IPS-18c (cell line): Measurements from ENCODE around the gene CAMTA1.
"Not testable (repeated sequence)": the region's sequence is repeated elsewhere in the genome, so short reads cannot be mapped to it uniquely, and the experiment has no call there.

ENCODE experiments used
- H3K4me3 ChIP-seq: 2 replicates; pipeline ENCODE4 v1.7.0; 2013; ENCODE audit warnings: low read depth, mild to moderate bottlenecking, low read length, moderate library complexity; ENCODE audit not compliant: insufficient read depth
- H3K9me3 ChIP-seq: one replicate; pipeline ENCODE4 v1.6.1; 2013; ENCODE audit warnings: mild to moderate bottlenecking, low read length, moderate library complexity; ENCODE audit not compliant: control insufficient read depth, insufficient read depth

The CAMTA1 gene

GRCh38 chr1:6905331-6905730 is 120.1 kb downstream of the CAMTA1 start:
- Histone ChIP-seq H3K9me3 (no peaks in the 10 kb centered on the region), H3K4me3 (no peak overlapping the region)

GRCh38 chr1:6905790-6906189 is 120.5 kb downstream of the CAMTA1 start:
- Histone ChIP-seq H3K4me3 (no peak overlapping the region), H3K9me3 (no peaks in the 10 kb centered on the region)

DNA sequence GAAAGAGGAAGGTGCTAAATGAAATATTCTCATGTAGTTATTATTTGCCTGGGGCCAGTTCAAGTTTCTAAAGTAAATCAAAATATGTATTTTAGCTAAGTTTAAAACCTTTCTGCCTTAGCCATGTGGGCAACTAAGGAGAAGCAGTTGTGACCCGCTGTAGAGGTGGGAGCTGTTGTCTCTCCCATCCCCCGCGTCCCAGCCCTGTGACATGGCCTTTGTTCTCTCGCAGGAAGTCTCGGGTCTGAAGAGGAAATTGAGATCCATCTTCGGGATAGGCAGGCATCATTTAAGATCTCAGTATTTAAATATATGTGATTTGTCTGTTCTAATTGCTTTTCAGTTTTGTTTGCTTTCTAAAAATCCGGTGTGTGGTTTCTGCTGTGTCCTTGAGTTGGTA is 121.5 kb downstream of the CAMTA1 start:
- Histone ChIP-seq H3K4me3 (no peak overlapping the region), H3K9me3 (no peaks in the 10 kb centered on the region)

DNA sequence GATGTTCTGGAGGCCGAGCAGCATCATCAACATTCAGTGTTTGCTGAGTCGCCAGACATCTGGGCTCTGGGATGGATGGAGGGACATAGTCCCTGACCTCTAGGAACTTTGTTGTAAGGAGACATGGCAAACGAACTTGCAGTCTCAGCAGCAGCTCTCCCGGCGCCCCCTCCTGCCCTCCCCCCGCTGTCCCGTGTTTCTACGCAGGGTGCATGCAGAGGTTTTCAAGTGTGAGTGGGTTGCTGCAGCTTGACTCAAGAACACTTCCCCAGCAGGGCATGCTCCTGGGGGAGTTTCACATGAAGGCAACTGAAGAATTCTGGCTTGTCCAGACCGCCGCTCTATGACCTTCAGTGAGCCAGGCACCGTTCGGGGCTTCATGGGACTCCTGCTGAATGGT is 121.9 kb downstream of the CAMTA1 start:
- no peaks in the 10 kb centered on the region for H3K9me3 ChIP-seq
- no peak overlapping the region for H3K4me3 ChIP-seq

DNA sequence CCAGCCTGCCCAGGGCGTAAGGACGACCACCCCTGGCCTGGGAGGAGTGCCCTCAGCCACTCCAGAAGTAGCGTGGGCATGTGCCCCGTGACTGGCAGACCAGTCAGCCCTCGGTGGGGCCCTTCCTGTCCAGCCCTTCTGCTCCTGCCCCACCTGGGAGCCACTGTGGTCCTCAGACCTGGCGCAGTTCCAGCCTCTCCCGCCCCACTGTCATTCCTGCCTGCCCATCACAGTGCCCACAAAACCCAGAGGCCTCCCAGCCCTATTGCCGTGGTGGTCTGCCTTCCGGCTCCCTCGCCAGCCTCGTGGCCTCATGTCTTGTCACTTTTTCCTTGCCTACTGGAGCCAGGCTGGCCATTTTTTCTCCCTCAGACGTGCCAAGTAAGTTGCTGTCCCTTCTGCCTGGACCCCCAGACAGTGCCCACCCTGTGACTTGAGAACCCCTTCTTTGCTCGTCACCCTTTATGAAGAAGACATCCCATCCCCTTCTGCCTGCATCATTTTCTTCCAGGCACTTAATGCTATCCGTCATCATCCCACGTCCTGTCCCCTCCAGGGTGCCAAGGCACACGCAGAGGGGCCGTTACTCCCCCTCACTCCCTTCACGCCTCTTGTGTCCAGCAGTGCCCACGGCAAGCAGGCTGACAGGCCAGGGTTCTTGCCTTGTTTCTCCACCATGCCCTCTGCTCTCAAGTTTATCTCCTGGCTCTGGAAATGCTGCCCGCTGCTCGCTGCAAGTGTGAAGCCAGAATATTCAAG is 122.6 kb downstream of the CAMTA1 start:
- Histone ChIP-seq H3K4me3 (no peak overlapping the region), H3K9me3 (no peaks in the 10 kb centered on the region)

DNA sequence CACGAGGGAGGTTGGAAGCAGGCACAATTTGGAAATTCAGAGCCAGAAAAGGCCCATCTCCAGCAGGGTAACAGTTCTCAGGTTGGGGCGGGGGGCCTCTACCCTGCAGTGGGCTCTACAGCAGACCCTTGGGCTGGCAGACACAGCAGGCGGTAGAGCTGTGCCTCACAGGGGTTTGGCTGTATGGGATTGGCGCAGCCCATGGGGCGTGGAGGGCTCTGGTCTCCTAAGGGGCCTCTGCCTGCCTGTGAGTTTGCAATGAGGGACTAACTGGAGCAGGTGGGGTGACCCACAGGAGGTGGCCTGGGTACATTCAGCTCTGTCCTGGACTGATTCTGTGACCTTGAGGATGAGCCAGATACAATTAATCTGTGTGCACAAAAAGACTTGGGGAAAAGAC is 124.1 kb downstream of the CAMTA1 start:
- H3K9me3 ChIP-seq: no peaks in the 10 kb centered on the region
- H3K4me3 ChIP-seq: no peak overlapping the region

GRCh38 chr1:6909857-6910256 is 124.6 kb downstream of the CAMTA1 start:
- Histone ChIP-seq H3K4me3 (no peak overlapping the region), H3K9me3 (no peaks in the 10 kb centered on the region)

DNA sequence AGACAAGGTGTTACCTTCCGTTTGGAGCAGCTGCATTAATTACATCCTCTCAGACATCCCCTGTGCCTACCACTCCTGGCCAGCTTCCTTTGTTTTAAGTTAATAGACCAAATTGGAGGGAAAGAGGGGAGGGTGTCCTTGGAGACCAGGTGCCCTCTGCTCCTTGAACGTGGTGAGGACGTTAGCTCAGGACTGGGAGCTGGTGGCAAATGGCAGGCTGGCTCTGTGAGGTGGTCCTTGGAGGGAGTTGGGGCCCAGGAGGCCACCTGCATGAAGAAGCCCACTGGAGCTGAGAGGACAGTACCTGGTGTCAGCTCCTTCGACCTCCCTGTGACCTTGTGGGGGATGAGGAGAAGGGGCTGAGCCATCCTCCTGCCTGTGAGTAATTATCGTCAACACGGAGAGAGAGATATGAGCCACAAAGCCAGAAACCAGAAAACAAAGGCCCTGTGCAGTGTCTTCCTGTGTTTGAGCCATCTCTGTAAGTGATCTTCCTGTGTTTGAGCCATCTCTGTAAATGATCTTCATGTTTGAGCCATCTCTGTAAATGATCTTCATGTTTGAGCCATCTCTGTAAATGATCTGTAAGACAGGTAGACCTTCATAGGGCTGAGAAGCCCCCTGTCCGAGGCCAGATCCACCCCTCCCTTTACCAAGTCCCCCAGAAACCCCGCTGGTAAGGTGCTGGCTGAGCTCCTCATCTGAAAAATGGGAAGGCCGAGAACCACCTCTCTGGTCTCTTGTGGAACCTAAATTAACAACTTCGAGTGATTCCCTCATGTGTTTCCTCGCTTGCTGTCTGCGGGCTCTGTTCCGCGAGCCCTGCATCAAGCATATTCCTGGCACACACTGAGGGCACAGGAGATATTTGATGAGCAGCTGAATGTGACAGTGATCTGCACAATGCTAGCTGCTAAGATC is 126.0 kb downstream of the CAMTA1 start:
- Histone ChIP-seq H3K4me3 (no peak overlapping the region), H3K9me3 (no peaks in the 10 kb centered on the region)

- H3K9me3 ChIP-seq: no peaks in the 10 kb centered on the region
- H3K4me3 ChIP-seq: no peak overlapping the region
Measured at GRCh38 chr1:6911974-6912373, 126.7 kb downstream of the CAMTA1 start.

DNA sequence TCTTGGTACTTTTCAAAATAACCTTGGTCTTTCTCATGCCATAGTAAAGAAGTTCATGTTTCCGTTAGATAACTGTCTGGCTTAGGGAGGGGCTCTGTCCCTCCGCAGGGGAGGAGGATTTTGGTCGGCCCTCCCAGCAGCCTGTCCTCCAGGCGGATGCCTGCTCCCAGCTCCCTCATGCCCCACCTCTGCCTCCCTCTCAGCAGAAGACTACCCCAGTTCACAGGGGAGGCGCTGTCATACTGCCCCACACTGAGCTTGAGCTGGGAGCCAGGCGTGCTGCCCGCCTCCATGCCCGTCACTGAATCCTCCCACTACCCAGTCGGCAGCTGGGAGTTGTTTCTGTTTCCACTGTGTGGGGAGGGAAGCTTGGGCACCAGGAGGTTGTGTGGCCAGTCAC is 127.3 kb downstream of the CAMTA1 start:
- H3K4me3 ChIP-seq: no peak overlapping the region
- no peaks in the 10 kb centered on the region for H3K9me3 ChIP-seq

DNA sequence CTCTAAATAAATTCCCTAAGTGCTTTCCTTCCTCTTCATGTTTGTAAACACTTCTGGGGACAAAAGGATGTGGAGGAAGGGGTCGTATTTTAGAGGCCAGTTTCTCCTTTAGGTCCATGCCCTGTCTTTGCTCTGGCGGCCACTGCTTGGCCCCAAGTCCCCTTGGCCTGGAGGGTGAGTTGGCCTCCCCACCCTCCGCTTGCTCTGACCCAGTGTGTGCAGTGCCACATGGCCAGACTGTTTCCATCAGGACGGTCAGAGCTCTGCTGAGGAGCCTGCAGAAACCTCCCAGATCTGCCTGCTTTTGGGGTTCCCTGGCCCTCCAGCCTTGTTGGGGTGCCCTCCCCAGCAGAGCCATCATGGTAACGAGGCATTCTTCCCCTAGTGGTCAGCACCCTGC is 127.8 kb downstream of the CAMTA1 start:
- H3K4me3 ChIP-seq: no peak overlapping the region
- no peaks in the 10 kb centered on the region for H3K9me3 ChIP-seq

GRCh38 chr1:6914706-6915105 is 129.5 kb downstream of the CAMTA1 start:
- Histone ChIP-seq H3K4me3 (no peak overlapping the region), H3K9me3 (no peaks in the 10 kb centered on the region)

DNA sequence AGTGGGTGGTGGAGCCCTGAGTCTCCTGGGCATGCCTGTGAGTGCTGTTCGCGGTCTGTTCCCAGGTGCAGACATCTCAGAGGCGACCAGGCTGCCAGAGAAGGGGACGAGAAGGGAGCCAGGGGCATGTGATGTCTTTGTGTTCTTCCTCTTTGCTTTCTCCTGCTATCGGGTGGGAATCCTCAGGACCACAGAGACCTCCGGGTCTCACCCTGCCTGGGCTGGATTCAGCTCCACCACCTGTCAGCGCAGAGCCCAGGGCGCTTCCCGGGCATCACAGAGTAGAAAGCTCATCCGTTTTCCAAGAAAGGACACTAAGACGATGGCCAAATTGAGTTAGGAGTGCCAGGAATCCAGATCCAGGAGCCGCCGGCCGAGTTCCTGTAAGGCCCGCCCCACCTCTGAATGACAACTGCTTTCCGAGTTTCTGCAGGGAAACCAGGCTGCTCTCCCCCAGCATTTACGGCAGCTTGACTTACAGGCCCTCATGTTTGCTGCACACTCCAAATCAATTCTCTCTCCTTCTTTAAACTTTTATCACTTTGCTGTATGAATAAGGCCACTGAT is 130.8 kb downstream of the CAMTA1 start:
- peaks cover 2% of the 10 kb centered on the region for H3K9me3 ChIP-seq
- H3K4me3 ChIP-seq: no peak overlapping the region

- H3K4me3 ChIP-seq: no peak overlapping the region
- peaks cover 5% of the 10 kb centered on the region for H3K9me3 ChIP-seq
Measured at GRCh38 chr1:6917067-6917466, 131.8 kb downstream of the CAMTA1 start.

DNA sequence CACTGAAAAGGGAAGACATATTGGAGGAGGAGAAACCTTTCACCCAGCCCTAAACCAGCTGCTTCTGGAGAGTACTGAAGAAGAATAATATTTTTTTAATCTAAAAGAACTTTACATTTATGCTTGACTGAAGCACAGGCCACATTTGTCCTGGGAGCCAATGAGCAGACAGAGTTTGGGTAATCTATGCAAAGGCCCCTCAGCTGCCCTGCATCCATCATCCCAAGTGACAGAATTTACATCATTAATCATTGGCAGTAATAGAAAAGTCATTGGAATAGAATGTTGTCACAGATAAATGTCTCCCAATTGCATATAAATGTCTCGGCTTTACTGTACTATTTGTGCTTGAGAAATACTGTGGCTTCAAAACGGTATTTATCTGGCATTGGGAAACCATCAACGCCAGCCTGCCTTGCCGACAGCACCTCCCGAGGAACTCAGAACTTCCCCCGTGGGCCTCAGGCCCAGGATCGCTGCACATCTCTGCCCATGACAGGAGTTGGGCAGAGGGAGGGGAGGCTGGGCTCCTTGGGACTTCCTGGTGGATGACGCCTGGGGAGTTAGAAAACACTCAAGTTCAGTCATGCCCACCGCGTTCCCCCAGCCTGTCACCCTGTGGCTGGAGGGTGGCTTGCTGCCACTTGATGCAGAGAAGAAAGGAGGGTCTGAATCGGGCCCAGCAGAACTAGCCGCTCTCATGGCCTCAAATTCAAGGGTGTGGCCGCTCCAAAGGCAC is 133.1 kb downstream of the CAMTA1 start:
- Histone ChIP-seq H3K9me3 (peaks cover 5% of the 10 kb centered on the region), H3K4me3 (no peak overlapping the region)

DNA sequence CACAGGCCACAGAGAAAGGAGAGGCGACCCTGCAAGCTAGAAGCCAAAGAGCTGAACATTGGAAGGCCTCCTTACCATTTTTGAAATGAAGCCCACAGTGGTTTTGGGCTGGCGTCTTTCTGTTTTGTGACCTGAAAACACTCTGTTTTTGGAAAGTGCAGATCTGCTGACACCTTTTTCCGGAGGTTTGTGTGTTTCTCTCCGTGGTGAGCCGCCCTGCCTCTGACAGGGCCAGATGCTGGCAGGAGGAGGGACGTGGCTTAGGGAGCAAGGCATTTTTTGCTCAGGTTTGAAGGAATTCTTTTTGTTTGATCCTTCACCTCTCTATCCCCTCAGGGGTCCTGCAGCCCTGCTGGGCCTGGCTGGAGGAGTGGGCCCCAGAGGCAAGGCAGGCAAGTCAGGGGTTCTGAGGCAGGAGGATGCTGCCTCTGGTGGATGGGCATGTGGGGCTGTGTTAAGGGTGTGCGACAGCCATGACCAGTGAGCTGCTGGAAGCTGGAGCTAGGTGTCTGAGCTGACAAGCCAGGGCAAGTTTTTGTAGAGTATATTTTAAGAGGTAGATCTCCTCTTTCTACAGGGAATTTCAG is 133.8 kb downstream of the CAMTA1 start:
- H3K4me3 ChIP-seq: no peak overlapping the region
- H3K9me3 ChIP-seq: peaks cover 5% of the 10 kb centered on the region

- H3K9me3 ChIP-seq, H3K4me3 ChIP-seq: not testable (repeated sequence)
Measured at GRCh38 chr1:6921506-6921905, 136.3 kb downstream of the CAMTA1 start.
